HFFc6 (cell line): Measurements from ENCODE around the gene RASSF5. TPM values are rescaled to one million over a fixed set of nuclear protein-coding genes. Genes with fewer than 3 reads are reported as not detected.
A peak's percentile ranks its signal among the peaks of the same experiment; 100 is the strongest.

Experiments used
- DNase-seq: peaks from one replicate; pipeline ENCODE4 v3.0.0-alpha.2; 2018
- H3K27ac Mint-ChIP-seq: 2 replicates; pipeline ENCODE4 v1.8.0; 2020; ENCODE audit warnings: mild to moderate bottlenecking, mixed read lengths
- H3K27me3 Mint-ChIP-seq: 2 replicates; pipeline ENCODE4 v1.8.0; 2021; ENCODE audit warnings: mild to moderate bottlenecking, moderate library complexity, mixed read lengths; ENCODE audit not compliant: insufficient read depth
- H3K36me3 Mint-ChIP-seq: 2 replicates; pipeline ENCODE4 v1.8.0; 2021; ENCODE audit warnings: low read depth, mixed read lengths
- H3K4me1 Mint-ChIP-seq: 2 replicates; pipeline ENCODE4 v1.8.0; 2020; ENCODE audit warnings: low read depth, mixed read lengths
- H3K4me3 Mint-ChIP-seq: 2 replicates; pipeline ENCODE4 v1.8.0; 2020; ENCODE audit warnings: mild to moderate bottlenecking, moderate library complexity, mixed read lengths
- H3K9me3 Mint-ChIP-seq: 2 replicates; pipeline ENCODE4 v1.8.0; 2020; ENCODE audit warnings: mild to moderate bottlenecking, mixed read lengths
- total RNA-seq, 6 experiments: library from RNA; stranded (reverse); fragmentation: NEBNext Ultra II Directional; extraction: Animal tissue kit (Norgen Biotek cat#: 25700); gene quantifications; 2 replicates in 1 of 6; 3 replicates in 5 of 6; pipeline ENCODE4 v1.2.3, GENCODE V29; 2021
- TF ChIP-seq, protein P1 (sequence below): fragments of 200-600 bp; sonication (generic); IDR thresholded peaks from 2 replicates; pipeline ENCODE4 v1.5.0; 2021; ENCODE audit warnings: antibody characterized with exemption, mild to moderate bottlenecking

Gene RASSF5
- total RNA-seq, 6 experiments from 2014 or later = 0.52 to 1.1 (median 0.82) TPM

- TF ChIP-seq, protein P1, sequence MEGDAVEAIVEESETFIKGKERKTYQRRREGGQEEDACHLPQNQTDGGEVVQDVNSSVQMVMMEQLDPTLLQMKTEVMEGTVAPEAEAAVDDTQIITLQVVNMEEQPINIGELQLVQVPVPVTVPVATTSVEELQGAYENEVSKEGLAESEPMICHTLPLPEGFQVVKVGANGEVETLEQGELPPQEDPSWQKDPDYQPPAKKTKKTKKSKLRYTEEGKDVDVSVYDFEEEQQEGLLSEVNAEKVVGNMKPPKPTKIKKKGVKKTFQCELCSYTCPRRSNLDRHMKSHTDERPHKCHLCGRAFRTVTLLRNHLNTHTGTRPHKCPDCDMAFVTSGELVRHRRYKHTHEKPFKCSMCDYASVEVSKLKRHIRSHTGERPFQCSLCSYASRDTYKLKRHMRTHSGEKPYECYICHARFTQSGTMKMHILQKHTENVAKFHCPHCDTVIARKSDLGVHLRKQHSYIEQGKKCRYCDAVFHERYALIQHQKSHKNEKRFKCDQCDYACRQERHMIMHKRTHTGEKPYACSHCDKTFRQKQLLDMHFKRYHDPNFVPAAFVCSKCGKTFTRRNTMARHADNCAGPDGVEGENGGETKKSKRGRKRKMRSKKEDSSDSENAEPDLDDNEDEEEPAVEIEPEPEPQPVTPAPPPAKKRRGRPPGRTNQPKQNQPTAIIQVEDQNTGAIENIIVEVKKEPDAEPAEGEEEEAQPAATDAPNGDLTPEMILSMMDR = peak; percentile 95
- Mint-ChIP-seq H3K27ac (peak overlapping the region; percentile 19; the same call in 1 of the 2 replicates), H3K27me3 (0 out of 2 replicates have a peak, but pooled peaks cover 2% of the 10 kb centered on the region), H3K36me3 (peaks cover 18% of the 10 kb centered on the region), H3K9me3 (no peaks in the 10 kb centered on the region), H3K4me1 (peaks cover 13% of the 10 kb centered on the region), H3K4me3 (no peak overlapping the region)
- DNase-seq = peak; percentile 49
These were observed 17.2 kb upstream of the RASSF5 start for GRCh38 chr1:206489980-206490770.

GRCh38 chr1:206490771-206491405 is 16.4 kb upstream of the RASSF5 start:
- Mint-ChIP-seq H3K4me3 (no peak overlapping the region), H3K27me3 (0 out of 2 replicates have a peak, but pooled peaks cover 2% of the 10 kb centered on the region), H3K9me3 (no peaks in the 10 kb centered on the region), H3K36me3 (peaks cover 17% of the 10 kb centered on the region), H3K27ac (peak overlapping the region; percentile 19; the same call in 1 of the 2 replicates), H3K4me1 (peaks cover 17% of the 10 kb centered on the region)
- TF ChIP-seq, protein P1 = no peak
- no peak for DNase-seq

DNA sequence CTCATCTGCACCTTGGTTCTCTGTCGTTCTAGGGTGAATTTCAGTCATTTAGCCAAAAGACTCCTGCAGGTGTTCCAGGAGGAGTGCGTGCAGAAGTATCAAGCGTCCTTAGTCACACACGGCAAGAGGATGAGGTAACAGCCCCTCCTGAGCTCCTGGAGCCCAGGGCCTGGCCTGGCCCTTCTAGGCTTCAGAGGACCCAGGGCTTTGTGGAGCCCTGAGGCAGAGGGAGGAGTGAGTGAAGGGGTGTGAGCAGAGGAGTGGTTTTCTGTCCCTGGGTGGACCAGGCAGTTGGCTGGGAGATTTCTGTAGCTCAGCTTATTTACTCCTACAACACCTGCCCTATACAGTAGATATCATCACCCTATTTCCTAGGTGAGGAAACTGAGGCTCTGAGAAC is 15.7 kb upstream of the RASSF5 start:
- Mint-ChIP-seq H3K4me1 (peaks cover 17% of the 10 kb centered on the region), H3K27me3 (peaks cover 2% of the 10 kb centered on the region; the same call in 1 of the 2 replicates), H3K4me3 (no peak overlapping the region), H3K9me3 (no peaks in the 10 kb centered on the region), H3K36me3 (peaks cover 22% of the 10 kb centered on the region), H3K27ac (no peak overlapping the region)
- TF ChIP-seq, protein P1 = no peak
- no peak for DNase-seq

DNA sequence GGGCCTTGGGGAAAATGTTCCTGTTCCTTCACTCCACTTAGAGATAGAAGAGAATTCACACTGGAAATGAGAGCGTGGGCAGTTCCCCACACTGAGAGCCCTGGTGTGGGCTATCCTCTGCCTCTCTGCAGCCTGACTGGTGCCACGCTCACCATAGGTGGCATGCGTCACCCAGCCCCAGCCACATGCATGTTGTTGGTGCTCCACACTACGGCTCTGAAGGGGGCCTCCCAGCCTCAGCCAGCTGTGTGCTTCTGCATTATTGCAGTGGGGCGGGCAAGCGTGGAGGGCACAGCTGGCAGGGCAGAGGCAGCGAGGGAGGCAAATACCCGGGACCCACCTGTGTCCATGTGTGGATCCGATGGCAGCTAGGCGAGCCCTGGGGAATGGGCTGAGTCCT is 14.7 kb upstream of the RASSF5 start:
- peaks cover 2% of the 10 kb centered on the region; the same call in 1 of the 2 replicates for H3K27me3 Mint-ChIP-seq
- no peak overlapping the region for H3K27ac Mint-ChIP-seq
- no peak overlapping the region for H3K4me3 Mint-ChIP-seq
- no peak for DNase-seq
- peaks cover 17% of the 10 kb centered on the region for H3K4me1 Mint-ChIP-seq
- TF ChIP-seq, protein P1 = no peak
- H3K36me3 Mint-ChIP-seq = peaks cover 28% of the 10 kb centered on the region
- H3K9me3 Mint-ChIP-seq = no peaks in the 10 kb centered on the region

DNA sequence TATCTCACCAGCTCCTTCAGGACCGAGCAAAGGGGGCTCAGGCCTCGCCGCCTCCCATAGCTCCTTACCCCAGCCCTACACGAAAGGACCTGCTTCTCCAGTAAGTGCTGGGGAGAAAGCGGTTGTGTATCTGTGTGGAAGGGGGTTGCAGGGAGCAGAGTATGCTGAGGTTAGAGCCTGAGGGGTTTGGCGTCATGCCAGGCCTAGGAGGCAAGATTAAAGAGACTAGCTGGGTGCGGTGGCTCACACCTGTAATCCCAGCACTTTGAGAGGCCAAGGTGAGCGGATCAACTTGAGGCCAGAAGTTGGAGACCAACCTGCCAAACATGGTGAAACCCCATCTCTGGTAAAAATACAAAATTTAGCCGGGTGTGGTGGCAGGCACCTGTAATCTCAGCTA is 14.1 kb upstream of the RASSF5 start:
- H3K36me3 Mint-ChIP-seq = peaks cover 28% of the 10 kb centered on the region
- no peak overlapping the region for H3K27ac Mint-ChIP-seq
- H3K4me3 Mint-ChIP-seq = no peak overlapping the region
- TF ChIP-seq, protein P1 = no peak
- no peak for DNase-seq
- peaks cover 2% of the 10 kb centered on the region; the same call in 1 of the 2 replicates for H3K27me3 Mint-ChIP-seq
- H3K4me1 Mint-ChIP-seq = peaks cover 17% of the 10 kb centered on the region
- no peaks in the 10 kb centered on the region for H3K9me3 Mint-ChIP-seq
